HG02588 (cell line): ENCODE data around the gene PPP1R17.
A peak's percentile ranks its signal among the peaks of the same experiment; 100 is the strongest.

ENCODE experiments used
- ATAC-seq: cut with Tn5 transposase; IDR thresholded peaks from one replicate; pipeline ENCODE4 v1.9.1; 2021; ENCODE audit warnings: mild to moderate bottlenecking, moderate library complexity; ENCODE audit not compliant: unreplicated experiment

PPP1R17 gene

GRCh38 chr7:31695859-31696614 lies 9.0 kb downstream of the PPP1R17 start:
- no peak for ATAC-seq

GRCh38 chr7:31699050-31699449 lies 12.0 kb downstream of the PPP1R17 start:
- no peak for ATAC-seq

- ATAC-seq, result no peak
Observed at GRCh38 chr7:31702354-31702753, 15.3 kb downstream of the PPP1R17 start.

- ATAC-seq, result no peak
Observed at GRCh38 chr7:31705377-31705776, 18.4 kb downstream of the PPP1R17 start.

GRCh38 chr7:31707089-31707488 lies 20.1 kb downstream of the PPP1R17 start:
- ATAC-seq, result no peak

- ATAC-seq, result no peak
Observed at GRCh38 chr7:31710171-31710570, 23.2 kb downstream of the PPP1R17 start.

GRCh38 chr7:31716355-31716754 lies 29.3 kb downstream of the PPP1R17 start:
- no peak for ATAC-seq

- no peak for ATAC-seq
Observed at GRCh38 chr7:31720366-31720765, 33.4 kb downstream of the PPP1R17 start.

GRCh38 chr7:31724696-31725095 lies 37.7 kb downstream of the PPP1R17 start:
- ATAC-seq, result no peak

- ATAC-seq, result no peak
Observed at GRCh38 chr7:31729195-31729804, 42.3 kb downstream of the PPP1R17 start.

GRCh38 chr7:31734456-31734855 lies 47.4 kb downstream of the PPP1R17 start:
- no peak for ATAC-seq

GRCh38 chr7:31735991-31736982 lies 49.3 kb downstream of the PPP1R17 start:
- ATAC-seq, result no peak

GRCh38 chr7:31741852-31742251 lies 54.8 kb downstream of the PPP1R17 start:
- ATAC-seq, result no peak

GRCh38 chr7:31744294-31744874 lies 57.4 kb downstream of the PPP1R17 start:
- ATAC-seq, result peak; percentile 64

- no peak for ATAC-seq
Observed at GRCh38 chr7:31747553-31747952, 60.5 kb downstream of the PPP1R17 start.

GRCh38 chr7:31748084-31748483 lies 61.1 kb downstream of the PPP1R17 start:
- ATAC-seq, result no peak

- no peak for ATAC-seq
Observed at GRCh38 chr7:31751726-31752125, 64.7 kb downstream of the PPP1R17 start.
